WTC11 (cell line): Measurements from ENCODE around the gene LDB2. TPM values are rescaled to one million over a fixed set of nuclear protein-coding genes. Genes with fewer than 3 reads are reported as not detected.

ENCODE experiments used
- ATAC-seq: fragments of 200-7000 bp; cut with Tn5 transposase; 2 replicates; pipeline ENCODE4 v1.10.0; 2021; ENCODE audit warnings: mild to moderate bottlenecking, moderate library complexity
- CTCF ChIA-PET: fragments of 300-600 bp; sonication (Branson Sonifier 250); formaldehyde crosslinking; loops from one replicate; lab custom pipeline; 2021; ENCODE audit warnings: antibody characterized with exemption; lab: Charles Lee
- POLR2A ChIA-PET: fragments of 350-600 bp; sonication (Branson Sonifier 250); formaldehyde crosslinking; loops from one replicate; lab custom pipeline; 2021; ENCODE audit warnings: antibody characterized with exemption; lab: Charles Lee
- DNase-seq: peaks from one replicate; pipeline ENCODE4 v3.0.0; 2021; ENCODE audit warnings: low spot score
- H3K27ac Mint-ChIP-seq: 2 replicates; pipeline ENCODE4 v1.8.0; 2021; ENCODE audit warnings: mixed read lengths
- H3K27me3 Mint-ChIP-seq: 2 replicates; pipeline ENCODE4 v1.8.0; 2021; ENCODE audit warnings: low read depth, mild to moderate bottlenecking, moderate library complexity, mixed read lengths
- H3K36me3 Mint-ChIP-seq: 2 replicates; pipeline ENCODE4 v1.8.0; 2021; ENCODE audit warnings: mixed read lengths
- H3K4me1 Mint-ChIP-seq: 2 replicates; pipeline ENCODE4 v1.8.0; 2022; ENCODE audit warnings: mixed read lengths
- H3K4me3 Mint-ChIP-seq: 2 replicates; pipeline ENCODE4 v1.8.0; 2021; ENCODE audit warnings: mild to moderate bottlenecking, moderate library complexity, mixed read lengths
- H3K9me3 Mint-ChIP-seq: 2 replicates; pipeline ENCODE4 v1.8.0; 2021; ENCODE audit warnings: mixed read lengths
- AFF4 ChIP-seq: sonication (generic); formaldehyde crosslinking; IDR thresholded peaks from 2 replicates; pipeline ENCODE4 v1.8.1; 2023; ENCODE audit warnings: mild to moderate bottlenecking, missing genetic modification reagents, borderline replicate concordance
- AR ChIP-seq: fragments of 250-450 bp; sonication (Bioruptor Pico); IDR thresholded peaks from 2 replicates; pipeline ENCODE4 v1.9.0; 2021; ENCODE audit warnings: mild to moderate bottlenecking
- ATF1 ChIP-seq: sonication (generic); formaldehyde crosslinking; IDR thresholded peaks from 2 replicates; pipeline ENCODE4 v1.8.1; 2023; ENCODE audit warnings: mild to moderate bottlenecking, moderate library complexity, missing genetic modification reagents
- CBFB ChIP-seq: sonication (generic); formaldehyde crosslinking; IDR thresholded peaks from 2 replicates; pipeline ENCODE4 v1.8.1; 2022; ENCODE audit warnings: mild to moderate bottlenecking, low read depth, missing genetic modification reagents
- E2F1 ChIP-seq: sonication (generic); formaldehyde crosslinking; IDR thresholded peaks from 2 replicates; pipeline ENCODE4 v1.8.0; 2022; ENCODE audit warnings: mild to moderate bottlenecking, missing genetic modification reagents
- ESRRA ChIP-seq: sonication (generic); formaldehyde crosslinking; IDR thresholded peaks from 2 replicates; pipeline ENCODE4 v1.8.1; 2022; ENCODE audit warnings: mild to moderate bottlenecking, missing genetic modification reagents, borderline replicate concordance
- FOXK1 ChIP-seq: sonication (generic); formaldehyde crosslinking; IDR thresholded peaks from 2 replicates; pipeline ENCODE4 v1.8.0; 2022; ENCODE audit warnings: mild to moderate bottlenecking, moderate library complexity, missing genetic modification reagents
- GTF2I ChIP-seq: fragments of 250-450 bp; sonication (Bioruptor Pico); conservative IDR thresholded peaks from 2 replicates; pipeline ENCODE4 v1.4.0; 2021; ENCODE audit warnings: mild to moderate bottlenecking
- HMGA2 ChIP-seq: fragments of 250-450 bp; sonication (Bioruptor Pico); IDR thresholded peaks from 2 replicates; pipeline ENCODE4 v1.4.0; 2021; ENCODE audit warnings: mild to moderate bottlenecking, moderate library complexity
- HMGXB4 ChIP-seq: sonication (generic); formaldehyde crosslinking; IDR thresholded peaks from 2 replicates; pipeline ENCODE4 v1.8.1; 2023; ENCODE audit warnings: mild to moderate bottlenecking, moderate library complexity, missing genetic modification reagents
- MLX ChIP-seq: sonication (generic); formaldehyde crosslinking; IDR thresholded peaks from 2 replicates; pipeline ENCODE4 v1.8.1; 2023; ENCODE audit warnings: mild to moderate bottlenecking, missing genetic modification reagents, moderate library complexity
- NFE2L1 ChIP-seq: sonication (generic); formaldehyde crosslinking; IDR thresholded peaks from 2 replicates; pipeline ENCODE4 v1.8.1; 2023; ENCODE audit warnings: missing genetic modification reagents
- TCF7 ChIP-seq: sonication (generic); formaldehyde crosslinking; IDR thresholded peaks from 2 replicates; pipeline ENCODE4 v1.8.0; 2022; ENCODE audit warnings: mild to moderate bottlenecking, low read depth, missing genetic modification reagents, moderate library complexity
- TEAD4 ChIP-seq: sonication (generic); formaldehyde crosslinking; IDR thresholded peaks from 2 replicates; pipeline ENCODE4 v1.8.0; 2022; ENCODE audit warnings: mild to moderate bottlenecking, missing genetic modification reagents
- ZBTB21 ChIP-seq: sonication (generic); formaldehyde crosslinking; IDR thresholded peaks from 2 replicates; pipeline ENCODE4 v1.8.1; 2023; ENCODE audit warnings: mild to moderate bottlenecking, missing genetic modification reagents, borderline replicate concordance
- ZNF317 ChIP-seq: sonication (generic); formaldehyde crosslinking; IDR thresholded peaks from 2 replicates; pipeline ENCODE4 v1.8.1; 2023; ENCODE audit warnings: low read depth, mild to moderate bottlenecking, moderate library complexity, missing genetic modification reagents, borderline replicate concordance
- ZNF532 ChIP-seq: fragments of 250-450 bp; sonication (Bioruptor Pico); IDR thresholded peaks from 2 replicates; pipeline ENCODE4 v1.9.0; 2021; ENCODE audit warnings: mild to moderate bottlenecking, borderline replicate concordance
- total RNA-seq: library from RNA; stranded (reverse); gene quantifications from 3 replicates; pipeline ENCODE4 v1.2.3, GENCODE V29; 2021

LDB2 gene
- total RNA-seq, 1 experiment from 2014 or later = 62.4 TPM

GRCh38 chr4:16588149-16588548, 310.3 kb downstream of the LDB2 start:
- H3K9me3 Mint-ChIP-seq = no peaks in the 10 kb centered on the region
- TF ChIP-seq FOXK1 = no peak
- TF ChIP-seq ZNF532 (CRISPR knock-in tag) = no peak
- TF ChIP-seq AFF4 (CRISPR knock-in tag) = no peak
- TF ChIP-seq MLX (CRISPR knock-in tag) = no peak
- TF ChIP-seq TCF7 = no peak
- TF ChIP-seq GTF2I (CRISPR knock-in tag) = no peak
- no peak for TF ChIP-seq ESRRA (CRISPR knock-in tag)
- no peak for TF ChIP-seq ZNF317
- no peak for TF ChIP-seq CBFB
- TF ChIP-seq AR (CRISPR knock-in tag) = no peak
- no peak for TF ChIP-seq ZBTB21 (CRISPR knock-in tag)
- no peak for TF ChIP-seq NFE2L1 (CRISPR knock-in tag)
- TF ChIP-seq TEAD4 (CRISPR knock-in tag) = no peak
- TF ChIP-seq HMGXB4 (CRISPR knock-in tag) = no peak
- TF ChIP-seq E2F1 (CRISPR knock-in tag) = no peak
- no peak for TF ChIP-seq ATF1 (CRISPR knock-in tag)
- no peak for TF ChIP-seq HMGA2 (CRISPR knock-in tag)
- TF ChIP-seq, all 79 proteins: peak for 0
- CTCF ChIA-PET = no interaction called here
- Mint-ChIP-seq H3K4me3 (no peak overlapping the region), H3K27me3 (no peaks in the 10 kb centered on the region; the same call in 1 of the 2 replicates), H3K27ac (no peak overlapping the region), H3K4me1 (peaks cover 14% of the 10 kb centered on the region), H3K36me3 (peaks cover 21% of the 10 kb centered on the region)
- POLR2A ChIA-PET = no interaction called here
- no peak for DNase-seq
- no peak for ATAC-seq
